ENCODE data around the gene PLXNA3.

DNA sequence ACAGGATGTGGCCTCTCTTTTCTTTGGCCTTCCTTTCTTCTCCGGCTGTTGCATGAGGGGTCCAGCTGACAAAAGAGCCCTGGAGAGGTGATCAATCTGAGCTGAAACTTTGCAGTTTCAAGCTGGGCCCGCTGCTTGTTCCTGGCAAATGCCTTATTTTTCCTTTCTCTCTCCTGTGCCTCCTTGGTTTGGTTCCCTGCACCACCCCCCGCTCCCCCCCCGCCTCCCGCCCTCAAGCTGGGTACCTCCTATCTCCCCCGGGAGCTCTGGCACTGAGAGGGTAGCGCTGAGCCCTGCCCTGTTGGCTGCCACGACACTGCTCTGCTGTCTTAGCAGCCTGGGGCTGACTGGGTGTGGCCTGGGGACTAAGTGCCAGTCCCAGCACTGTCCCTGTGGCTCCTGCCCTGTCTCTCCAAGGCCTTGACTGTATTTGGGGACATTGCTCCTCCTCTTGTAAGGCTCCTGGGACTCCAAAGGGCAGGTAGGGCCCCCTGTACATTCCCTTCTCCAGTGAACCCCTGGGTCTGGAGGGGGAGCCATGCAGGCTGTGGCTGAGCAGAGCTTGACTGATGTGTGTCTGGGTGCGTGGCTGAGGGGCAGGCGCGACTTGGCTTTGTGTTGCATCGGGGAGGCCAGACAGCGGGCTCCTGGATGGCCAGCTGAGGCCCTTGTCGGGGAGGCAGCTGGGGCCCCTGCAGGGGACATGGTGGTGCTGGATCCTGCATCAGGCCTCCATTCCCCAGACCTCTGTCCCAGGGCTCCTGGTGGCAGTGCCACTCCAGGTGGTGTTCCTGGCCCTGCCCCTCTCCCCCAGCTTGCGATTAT, 1.1 kb downstream of the PLXNA3 start:
- TF ChIP-seq, protein P1, sequence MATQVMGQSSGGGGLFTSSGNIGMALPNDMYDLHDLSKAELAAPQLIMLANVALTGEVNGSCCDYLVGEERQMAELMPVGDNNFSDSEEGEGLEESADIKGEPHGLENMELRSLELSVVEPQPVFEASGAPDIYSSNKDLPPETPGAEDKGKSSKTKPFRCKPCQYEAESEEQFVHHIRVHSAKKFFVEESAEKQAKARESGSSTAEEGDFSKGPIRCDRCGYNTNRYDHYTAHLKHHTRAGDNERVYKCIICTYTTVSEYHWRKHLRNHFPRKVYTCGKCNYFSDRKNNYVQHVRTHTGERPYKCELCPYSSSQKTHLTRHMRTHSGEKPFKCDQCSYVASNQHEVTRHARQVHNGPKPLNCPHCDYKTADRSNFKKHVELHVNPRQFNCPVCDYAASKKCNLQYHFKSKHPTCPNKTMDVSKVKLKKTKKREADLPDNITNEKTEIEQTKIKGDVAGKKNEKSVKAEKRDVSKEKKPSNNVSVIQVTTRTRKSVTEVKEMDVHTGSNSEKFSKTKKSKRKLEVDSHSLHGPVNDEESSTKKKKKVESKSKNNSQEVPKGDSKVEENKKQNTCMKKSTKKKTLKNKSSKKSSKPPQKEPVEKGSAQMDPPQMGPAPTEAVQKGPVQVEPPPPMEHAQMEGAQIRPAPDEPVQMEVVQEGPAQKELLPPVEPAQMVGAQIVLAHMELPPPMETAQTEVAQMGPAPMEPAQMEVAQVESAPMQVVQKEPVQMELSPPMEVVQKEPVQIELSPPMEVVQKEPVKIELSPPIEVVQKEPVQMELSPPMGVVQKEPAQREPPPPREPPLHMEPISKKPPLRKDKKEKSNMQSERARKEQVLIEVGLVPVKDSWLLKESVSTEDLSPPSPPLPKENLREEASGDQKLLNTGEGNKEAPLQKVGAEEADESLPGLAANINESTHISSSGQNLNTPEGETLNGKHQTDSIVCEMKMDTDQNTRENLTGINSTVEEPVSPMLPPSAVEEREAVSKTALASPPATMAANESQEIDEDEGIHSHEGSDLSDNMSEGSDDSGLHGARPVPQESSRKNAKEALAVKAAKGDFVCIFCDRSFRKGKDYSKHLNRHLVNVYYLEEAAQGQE (IDR thresholded peaks at IDR 0.05; ENCODE audit: low read depth, low read length): no peak
- TF ChIP-seq EZH2 (IDR thresholded peaks at IDR 0.05; ENCODE audit: borderline replicate concordance, control insufficient read depth, low read depth, low read length) (no peak), NBN (IDR thresholded peaks at IDR 0.05) (no peak), TCF3 (IDR thresholded peaks at IDR 0.05; ENCODE audit: borderline replicate concordance, insufficient read depth, low read depth, low read length) (no peak), POLR2A (IDR thresholded peaks at IDR 0.05; ENCODE audit: low read depth, low read length) (no peak), ZNF274 (IDR thresholded peaks at IDR 0.05; ENCODE audit: insufficient read depth, insufficient read length) (no peak), CBFB (IDR thresholded peaks at IDR 0.05; ENCODE audit: low read depth) (no peak), CBX3 (IDR thresholded peaks at IDR 0.05; ENCODE audit: borderline replicate concordance, low read depth) (no peak)
- TF ChIP-seq, protein P2, sequence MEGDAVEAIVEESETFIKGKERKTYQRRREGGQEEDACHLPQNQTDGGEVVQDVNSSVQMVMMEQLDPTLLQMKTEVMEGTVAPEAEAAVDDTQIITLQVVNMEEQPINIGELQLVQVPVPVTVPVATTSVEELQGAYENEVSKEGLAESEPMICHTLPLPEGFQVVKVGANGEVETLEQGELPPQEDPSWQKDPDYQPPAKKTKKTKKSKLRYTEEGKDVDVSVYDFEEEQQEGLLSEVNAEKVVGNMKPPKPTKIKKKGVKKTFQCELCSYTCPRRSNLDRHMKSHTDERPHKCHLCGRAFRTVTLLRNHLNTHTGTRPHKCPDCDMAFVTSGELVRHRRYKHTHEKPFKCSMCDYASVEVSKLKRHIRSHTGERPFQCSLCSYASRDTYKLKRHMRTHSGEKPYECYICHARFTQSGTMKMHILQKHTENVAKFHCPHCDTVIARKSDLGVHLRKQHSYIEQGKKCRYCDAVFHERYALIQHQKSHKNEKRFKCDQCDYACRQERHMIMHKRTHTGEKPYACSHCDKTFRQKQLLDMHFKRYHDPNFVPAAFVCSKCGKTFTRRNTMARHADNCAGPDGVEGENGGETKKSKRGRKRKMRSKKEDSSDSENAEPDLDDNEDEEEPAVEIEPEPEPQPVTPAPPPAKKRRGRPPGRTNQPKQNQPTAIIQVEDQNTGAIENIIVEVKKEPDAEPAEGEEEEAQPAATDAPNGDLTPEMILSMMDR (IDR thresholded peaks at IDR 0.05 in 2 of 3, conservative IDR thresholded peaks at IDR 0.05 in 1 of 3; ENCODE audit: control insufficient read depth in 2 of 3, extremely low read depth in 1 of 3, insufficient read depth in 1 of 3, low read depth in 3 of 3, low read length in 3 of 3): no peak
- TF ChIP-seq, protein P3, sequence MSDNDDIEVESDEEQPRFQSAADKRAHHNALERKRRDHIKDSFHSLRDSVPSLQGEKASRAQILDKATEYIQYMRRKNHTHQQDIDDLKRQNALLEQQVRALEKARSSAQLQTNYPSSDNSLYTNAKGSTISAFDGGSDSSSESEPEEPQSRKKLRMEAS (IDR thresholded peaks at IDR 0.05; ENCODE audit: low read depth, low read length): no peak
- TF ChIP-seq, protein P4, sequence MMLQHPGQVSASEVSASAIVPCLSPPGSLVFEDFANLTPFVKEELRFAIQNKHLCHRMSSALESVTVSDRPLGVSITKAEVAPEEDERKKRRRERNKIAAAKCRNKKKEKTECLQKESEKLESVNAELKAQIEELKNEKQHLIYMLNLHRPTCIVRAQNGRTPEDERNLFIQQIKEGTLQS (IDR thresholded peaks at IDR 0.05; ENCODE audit: borderline replicate concordance, extremely low read depth, low read depth, low read length): no peak
